DMS 273 treated with DMSO at 0.1 percent for 48 hours (cell line): ENCODE results near the gene GSTA2.
"Not testable (repeated sequence)": the region's sequence is repeated elsewhere in the genome, so short reads cannot be mapped to it uniquely, and the experiment has no call there.

Experiments
- DNase-seq: peaks from one replicate; lab custom pipeline; 2025; lab: John Stamatoyannopoulos, UW

Gene GSTA2

DNA sequence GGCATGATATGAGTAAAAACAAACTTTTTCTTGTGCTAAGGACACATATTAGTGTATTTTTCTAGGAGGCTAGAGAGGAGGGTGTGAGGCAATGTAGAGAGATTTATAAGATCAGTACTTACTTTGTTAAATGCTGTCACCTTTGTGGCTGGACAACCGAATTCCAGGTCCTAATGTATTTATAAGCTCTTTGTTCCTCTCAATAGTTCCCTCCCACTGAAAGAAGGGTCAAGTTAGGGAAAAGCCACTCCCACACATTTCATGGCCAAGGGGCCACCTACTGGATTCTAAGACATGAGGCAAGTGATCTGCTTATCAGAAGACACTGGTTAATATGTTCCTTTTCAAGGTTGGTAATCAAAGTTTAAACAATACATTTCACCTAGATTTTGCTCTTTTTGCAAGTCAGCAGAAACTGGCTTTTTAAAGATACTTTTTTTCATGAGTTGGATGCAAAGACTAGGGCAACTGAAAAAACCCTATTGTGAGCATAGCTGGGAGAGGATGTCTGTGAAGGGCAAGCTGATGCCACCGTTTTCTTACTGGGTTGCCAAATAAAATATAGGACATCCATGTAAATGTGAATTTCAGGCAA lies at the start of gene GSTA2:
GSTA2 (minus strand) TSS at position 154 of the 595 bp plus-strand sequence. CDS start 5,528 bp downstream, outside the sequence.
- not testable (repeated sequence) for DNase-seq

DNA sequence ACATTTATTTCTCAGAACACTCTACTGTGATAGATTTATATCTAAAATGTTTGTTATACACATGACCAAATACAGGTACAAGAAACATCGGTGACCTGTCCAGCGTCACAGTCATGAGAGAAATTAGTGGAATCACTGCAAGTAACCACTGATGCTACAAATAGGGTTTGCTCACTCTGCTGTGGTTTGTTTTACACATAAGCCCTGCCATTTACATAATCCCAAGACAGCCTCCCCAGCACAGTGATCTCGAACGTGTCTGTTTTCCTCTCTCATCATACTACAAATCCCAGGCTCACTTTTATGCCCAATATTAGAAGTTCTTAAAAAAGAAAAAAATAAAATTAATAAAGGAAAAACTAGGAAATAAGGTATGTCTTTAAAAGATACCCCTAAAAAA lies 46.5 kb upstream of the GSTA2 start:
- DNase-seq, result not testable (repeated sequence)

DNA sequence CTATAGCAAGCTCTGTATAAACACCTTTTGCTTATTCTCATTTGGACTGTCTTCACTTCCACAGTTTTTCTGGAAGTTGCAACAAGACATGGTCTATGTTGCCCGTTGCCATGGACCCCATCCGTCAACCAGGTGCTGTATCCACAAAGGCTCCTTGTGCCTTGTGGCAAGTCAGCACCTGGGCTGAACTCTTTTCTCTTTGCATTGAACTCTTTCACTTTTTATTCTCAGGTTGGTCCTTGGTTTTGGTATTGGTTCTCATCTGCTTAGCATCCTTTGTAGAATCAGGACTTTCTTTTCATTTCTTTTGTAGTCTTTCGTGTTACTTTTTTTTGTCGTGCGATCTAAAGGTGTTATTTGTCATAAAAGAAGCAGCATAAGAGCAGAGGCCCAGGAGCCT lies 45.4 kb upstream of the GSTA2 start:
- no peak for DNase-seq

DNA sequence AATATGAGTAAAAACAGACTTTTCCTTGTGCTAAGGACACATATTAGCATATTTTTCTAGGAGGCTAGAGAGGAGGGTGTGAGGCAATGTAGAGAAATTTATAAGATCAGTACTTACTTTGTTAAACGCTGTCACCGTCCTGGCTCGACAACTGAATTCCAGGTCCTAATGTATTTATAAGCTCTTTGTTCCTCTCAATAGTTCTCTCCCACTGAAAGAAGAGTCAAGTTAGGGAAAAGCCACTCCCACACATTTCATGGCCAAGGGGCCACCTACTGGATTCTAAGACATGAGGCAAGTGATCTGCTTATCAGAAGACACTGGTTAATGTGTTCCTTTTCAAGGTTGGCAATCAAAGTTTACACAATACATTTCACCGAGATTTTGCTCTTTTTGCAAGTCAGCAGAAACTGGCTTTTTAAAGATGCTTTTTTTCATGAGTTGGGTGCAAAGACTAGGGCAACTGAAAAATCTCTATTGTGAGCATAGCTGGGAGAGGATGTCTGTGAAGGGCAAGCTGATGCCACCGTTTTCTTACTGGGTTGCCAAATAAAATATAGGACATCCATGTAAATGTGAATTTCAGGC lies 40.5 kb upstream of the GSTA2 start, which contains the start of gene GSTA1:
GSTA1 (minus strand) TSS at position 149 of the 588 bp plus-strand sequence. CDS start 4,549 bp downstream, outside the sequence.
- not testable (repeated sequence) for DNase-seq

DNA sequence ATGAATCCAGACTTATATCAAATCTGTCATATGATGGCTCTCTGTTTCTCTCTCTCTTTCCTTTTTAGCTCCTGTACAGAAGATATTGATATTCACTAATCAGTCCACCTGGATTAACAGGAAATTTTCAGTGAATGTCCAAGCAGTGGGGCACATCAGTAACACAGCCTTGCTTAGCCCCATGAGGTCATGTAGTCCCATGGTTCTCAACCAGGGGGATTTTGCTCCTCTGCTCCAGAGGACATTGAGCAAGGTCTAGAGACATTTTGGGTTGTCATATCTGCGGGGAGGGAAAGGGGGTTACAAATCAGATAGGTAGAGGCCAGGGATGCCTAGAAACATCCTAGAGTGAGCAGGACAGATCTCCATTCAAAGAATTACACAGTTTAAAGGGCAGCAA lies 39.5 kb upstream of the GSTA2 start:
- DNase-seq, result no peak

DNA sequence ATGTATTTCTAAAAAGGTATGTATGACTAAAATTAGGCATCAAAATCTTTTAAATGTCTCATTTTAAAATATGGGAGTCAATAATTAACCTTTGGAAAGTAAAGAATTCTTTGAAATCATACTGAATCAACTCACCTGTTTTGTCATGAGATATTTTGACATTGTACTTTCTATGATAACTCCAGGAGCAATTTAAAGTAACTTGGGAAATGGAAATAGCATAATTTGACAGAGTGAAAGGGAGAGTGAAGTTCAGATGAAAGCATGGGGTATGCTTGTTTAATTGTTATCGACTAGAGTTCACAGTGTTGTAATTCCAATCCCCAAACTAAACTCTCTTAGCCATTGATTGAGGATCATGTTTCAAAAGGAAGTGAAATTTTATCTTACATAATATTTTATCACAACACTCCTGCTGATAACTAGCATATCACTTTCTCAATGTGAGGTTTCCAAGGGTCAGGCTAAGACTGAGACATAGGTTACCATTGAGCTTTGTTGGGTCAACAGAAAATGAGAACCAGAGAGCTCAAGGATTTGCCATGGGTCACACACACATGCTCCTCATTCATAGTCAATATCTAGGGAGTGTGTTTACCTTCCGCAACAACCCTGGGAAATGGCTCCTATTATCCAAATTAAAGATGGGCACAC lies 38.0 kb upstream of the GSTA2 start:
- no peak for DNase-seq

DNA sequence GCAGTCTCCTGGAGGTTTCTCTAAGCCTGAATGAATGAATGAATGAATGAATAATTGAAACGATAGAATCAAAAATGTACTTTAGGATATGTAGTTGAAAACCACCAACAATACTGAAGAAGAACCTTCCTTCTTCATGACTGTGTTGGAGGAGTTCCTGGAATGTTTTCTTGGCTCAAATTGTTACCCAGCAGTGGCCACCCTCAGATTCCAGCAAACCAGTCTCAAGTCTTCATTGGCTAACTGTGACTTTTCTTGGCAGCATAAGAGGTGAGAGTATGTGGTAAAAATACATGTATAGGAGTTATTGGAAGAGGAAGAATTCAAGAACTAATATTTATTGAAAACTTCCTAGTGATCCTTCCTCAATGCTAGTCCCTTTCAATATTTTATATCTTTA lies 36.0 kb upstream of the GSTA2 start:
- DNase-seq, result not testable (repeated sequence)

DNA sequence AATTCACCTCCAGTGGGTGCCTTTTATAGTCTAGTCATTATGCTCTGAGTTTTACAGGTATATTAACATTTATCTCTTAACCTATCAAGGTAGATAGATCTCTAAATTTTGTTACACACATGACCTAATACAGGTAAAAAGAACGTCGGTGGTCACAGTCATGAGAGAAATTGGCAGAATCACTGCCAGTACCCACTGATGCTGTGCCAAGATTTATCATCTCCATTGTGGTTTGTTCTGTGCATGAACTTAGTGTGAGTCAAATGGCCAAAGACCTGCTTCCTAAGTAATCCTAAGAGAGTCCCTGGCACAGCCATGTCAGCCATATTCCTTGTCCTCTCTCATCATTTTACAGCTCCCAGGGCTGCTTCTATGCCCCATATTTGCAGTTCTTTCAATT lies 31.1 kb upstream of the GSTA2 start:
- DNase-seq, result not testable (repeated sequence)

DNA sequence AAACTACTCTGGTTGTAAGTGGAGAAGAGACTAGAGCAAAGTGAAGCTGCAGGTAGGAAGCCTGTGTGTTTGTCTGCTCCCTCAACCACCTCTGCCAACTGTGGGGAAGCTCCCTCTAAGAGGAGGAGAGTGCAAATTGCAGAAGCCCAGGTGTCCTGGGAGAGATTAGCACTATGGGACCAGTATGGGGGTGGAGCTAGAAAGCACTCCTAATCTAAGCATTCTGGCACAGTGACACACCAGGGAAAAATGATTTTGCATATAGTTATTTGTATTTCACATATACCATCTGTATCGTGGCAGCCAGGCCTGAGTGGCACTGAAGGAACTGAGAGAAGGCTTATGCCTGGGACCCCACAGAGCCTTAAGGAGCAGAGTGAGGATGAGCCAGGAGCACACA lies 27.6 kb upstream of the GSTA2 start:
- DNase-seq, result no peak

DNA sequence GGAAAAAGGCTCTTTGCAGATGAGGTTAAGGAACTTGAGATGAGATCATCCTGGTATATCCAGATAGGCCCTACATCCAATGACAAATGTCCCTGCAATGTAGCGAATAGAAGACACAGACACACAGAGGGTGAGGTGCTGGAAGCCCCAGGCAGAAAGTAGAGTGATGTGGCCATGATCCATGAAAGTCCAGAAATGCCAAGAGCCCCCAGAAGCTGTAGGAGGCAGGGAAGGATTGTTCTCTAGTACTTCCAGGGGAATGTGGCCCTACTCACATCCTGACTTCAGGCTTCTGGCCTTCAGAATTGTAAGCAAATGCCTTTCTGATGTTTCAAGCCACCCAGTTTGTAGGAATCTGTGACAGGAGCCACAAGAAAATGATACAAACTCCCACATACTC lies 26.4 kb upstream of the GSTA2 start:
- not testable (repeated sequence) for DNase-seq

DNA sequence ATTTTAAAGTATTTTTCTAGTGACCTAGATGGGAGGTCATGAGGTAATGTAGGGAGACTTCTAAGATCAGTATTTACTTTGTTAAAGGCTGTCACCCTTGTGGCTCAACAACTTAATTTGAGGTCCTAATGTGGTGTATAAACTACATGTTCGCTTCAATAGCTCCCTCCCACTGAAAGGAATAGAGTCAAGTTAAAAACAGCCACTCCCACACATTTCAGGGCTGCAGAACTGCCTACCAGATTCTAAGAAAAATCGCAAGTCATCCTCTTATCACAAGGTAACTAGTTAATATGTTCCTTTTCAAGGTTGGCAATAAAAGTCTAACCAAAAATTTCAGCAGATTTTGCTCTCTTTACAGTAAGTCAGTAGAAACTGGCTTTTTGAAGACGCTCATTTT lies 25.2 kb upstream of the GSTA2 start:
- DNase-seq, result no peak

DNA sequence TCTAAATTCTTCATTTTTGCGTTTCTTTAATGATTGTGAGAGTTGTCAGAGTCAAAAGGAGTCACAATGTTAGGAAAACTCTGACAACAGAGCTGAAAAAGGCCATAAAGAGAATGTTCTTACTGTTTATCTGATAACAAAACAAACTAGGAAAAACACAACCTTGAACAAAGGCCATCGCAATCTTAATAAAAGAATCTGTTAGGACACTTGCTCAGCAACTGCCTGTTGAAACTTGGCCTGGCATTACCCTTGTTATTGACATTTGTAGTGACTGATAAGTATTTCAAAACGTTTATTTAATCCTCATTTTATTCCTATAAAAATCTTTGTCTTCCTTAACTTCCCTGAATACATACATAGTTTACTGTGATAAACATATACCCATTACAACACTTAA lies 24.6 kb upstream of the GSTA2 start:
- no peak for DNase-seq

DNA sequence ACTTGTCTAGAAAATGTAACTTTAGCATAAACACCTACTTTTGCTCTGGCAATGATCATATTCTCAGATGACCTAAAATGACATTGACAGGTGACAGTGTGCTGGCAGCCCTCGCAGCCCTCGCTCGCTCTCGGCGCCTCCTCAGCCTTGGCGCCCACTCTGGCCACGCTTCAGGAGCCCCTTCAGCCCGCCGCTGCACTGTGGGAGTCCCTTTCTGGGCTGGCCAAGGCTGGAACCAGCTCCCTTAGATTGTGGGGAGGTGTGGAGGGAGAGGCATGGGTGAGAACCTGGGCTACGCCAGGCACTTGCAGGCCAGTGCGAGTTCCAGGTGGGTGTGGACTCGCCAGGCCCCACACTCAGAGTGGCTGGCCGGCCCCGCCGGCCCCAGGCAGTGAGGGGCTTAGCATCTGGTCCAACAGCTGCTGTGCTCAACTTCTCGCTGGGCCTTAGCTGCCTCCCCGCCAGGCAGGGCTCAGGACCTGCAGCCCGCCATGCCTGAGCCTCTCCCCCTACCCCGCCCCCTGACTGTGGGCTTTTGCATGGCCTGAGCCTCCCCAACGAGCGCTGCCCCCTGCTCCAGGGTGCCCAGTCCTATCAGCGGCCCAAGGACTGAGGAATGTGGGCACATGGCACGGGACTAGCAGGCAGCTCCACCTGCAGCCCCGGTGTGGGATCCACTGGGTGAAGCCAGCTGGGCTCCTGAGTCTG lies 23.1 kb upstream of the GSTA2 start:
- DNase-seq, result no peak

DNA sequence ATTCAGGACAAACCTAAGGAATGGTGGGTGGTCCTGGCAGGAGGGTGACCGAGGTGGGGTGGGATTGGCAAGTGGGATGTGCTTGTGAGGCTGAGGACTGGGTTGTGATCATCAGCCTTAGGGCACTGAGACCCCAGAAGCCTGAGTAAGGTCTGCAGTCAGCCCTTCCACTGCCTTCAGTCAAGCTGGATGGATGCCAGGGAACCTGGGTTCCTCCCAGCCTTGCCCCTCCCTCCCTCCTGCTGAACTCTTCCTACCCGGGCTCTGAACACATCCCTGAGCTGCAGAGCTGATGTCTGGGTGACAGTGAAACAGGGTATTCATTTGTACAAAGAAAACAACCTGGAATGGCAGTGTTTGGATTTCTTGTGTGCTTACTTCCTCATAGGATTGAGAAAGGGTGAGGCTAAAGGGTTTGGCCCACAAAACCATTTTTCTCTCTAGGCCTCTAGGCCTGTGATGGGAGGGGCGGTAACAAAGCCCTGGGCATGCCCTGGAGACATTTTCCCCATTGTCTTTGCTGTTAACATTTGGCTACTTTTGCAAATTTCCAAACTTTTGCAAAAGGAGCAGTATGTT lies 19.5 kb upstream of the GSTA2 start:
- not testable (repeated sequence) for DNase-seq

DNA sequence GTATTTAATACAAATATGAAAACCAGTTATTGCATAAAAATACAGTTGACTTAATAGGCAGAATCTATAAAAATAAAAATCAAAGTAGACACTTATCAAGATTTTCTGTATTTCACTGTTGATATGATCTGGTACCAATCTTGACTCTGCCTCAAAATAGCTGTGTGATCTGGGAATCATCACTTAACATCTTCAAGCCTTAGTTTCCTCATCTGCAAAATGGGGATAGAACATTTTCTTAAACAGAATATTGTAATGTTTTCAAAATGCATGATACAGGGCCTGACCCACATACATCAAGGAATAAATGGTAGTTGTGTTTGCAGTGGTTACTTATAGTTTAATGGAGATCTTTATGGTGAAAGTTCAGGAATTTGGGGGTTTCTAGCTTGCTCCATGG lies 18.9 kb upstream of the GSTA2 start:
- not testable (repeated sequence) for DNase-seq

DNA sequence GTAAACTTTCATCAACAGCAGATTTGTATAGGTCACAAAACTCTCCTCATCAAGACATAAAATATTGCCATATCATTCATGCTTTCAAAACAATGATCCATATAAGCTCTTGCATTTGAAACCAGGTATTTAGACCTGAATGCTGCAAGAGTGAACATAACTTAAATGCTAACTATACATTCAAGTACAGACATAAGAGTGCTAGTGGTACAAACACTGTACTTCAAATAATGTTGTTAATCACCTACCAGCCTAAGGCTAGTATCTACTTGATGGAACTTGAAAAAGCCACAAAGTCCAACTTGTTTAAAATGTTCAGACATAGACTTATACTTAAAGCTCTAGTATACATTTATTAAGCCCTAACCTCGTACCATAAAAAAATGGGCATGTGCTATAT lies 16.0 kb upstream of the GSTA2 start:
- DNase-seq, result no peak

DNA sequence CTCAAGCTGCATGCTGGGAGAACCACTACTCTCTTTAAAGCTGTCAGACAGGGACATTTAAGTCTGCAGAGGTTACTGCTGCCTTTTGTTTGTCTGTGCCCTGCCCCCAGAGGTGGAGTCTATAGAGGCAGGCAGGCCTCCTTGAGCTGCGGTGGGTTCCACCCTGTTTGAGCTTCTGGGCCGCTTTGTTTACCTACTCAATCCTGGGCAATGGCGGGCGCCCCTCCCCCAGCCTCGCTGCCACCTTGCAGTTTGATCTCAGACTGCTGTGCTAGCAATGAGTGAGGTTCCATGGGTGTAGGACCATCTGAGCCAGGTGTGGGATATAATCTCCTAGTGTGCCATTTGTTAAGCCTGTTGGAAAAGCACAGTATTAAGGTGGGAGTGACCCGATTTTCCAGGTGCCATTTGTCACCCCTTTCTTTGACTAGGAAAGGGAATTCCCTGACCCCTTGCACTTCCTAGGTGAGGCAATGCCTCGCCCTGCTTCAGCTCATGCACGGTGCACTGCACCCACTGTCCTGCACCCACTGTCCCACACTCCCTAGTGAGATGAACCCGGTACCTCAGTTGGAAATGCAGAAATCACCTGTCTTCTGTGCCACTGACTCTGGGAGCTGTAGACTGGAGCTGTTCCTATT lies 13.6 kb upstream of the GSTA2 start:
- not testable (repeated sequence) for DNase-seq

DNA sequence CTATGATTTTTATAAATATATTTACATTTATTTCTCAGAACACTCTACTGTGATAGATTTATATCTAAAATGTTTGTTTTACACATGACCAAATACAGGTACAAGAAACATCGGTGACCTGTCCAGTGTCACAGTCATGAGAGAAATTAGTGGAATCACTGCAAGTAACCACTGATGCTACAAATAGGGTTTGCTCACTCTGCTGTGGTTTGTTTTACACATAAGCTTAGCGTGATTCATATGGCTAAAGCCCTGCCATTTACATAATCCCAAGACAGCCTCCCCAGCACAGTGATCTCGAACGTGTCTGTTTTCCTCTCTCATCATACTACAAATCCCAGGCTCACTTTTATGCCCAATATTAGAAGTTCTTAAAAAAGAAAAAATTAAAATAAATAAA lies 6.1 kb upstream of the GSTA2 start:
- not testable (repeated sequence) for DNase-seq

DNA sequence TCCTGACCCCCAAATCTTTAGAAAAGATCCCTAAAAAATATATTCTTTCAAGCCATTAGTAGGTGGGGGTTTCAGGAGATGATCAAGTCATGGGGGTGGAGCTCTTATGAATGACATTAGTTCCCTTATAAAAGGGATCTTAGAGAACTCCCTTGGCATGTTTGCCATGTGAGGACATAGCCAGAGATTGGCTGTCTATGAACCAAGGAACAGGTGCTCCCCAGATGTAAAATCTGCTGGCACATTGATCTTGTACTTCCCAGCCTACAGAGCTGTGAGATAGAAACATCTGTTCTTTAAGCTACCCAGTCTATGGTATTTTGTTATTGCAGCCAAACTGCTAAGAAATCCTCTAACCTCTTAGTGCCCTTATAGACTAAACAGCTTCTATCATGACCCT lies 4.4 kb upstream of the GSTA2 start:
- not testable (repeated sequence) for DNase-seq

DNA sequence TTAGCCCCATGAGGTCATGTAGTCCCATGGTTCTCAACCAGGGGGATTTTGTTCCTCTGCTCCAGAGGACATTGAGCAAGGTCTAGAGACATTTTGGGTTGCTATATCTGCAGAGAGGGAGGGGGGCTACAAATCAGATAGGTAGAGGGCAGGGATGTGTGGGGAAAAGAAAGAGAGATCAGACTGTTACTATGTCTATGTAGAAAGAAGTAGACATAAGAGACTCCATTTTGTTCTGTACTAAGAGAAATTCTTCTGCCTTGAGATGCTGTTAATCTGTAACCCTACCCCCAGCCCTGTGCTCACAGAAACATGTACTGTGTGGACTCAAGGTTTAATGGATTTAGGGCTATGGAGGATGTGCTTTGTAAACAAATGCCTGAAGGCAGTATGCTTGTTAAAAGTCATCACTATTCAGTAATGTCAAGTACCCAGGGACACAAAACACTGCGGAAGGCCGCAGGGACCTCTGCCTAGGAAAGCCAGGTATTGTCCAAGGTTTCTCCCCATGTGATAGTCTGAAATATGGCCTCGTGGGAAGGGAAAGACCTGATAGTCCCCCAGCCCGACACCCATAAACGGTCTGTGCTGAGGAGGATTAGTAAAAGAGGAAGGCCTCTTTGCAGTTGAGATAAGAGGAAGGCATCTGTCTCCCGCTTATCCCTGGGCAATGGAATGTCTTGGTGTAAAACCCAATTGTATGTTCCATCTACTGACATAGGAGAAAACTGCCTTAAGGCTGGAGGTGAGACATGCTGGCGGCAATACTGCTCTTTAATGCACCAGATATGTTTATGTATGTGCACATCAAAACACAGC lies 1.4 kb downstream of the GSTA2 start:
- DNase-seq, result not testable (repeated sequence)
